Neural crest cell (in vitro differentiated cells): Measurements from ENCODE around the gene SHC1. TPM values are rescaled to one million over a fixed set of nuclear protein-coding genes. Genes with fewer than 3 reads are reported as not detected.
A peak's percentile ranks its signal among the peaks of the same experiment; 100 is the strongest.
"Not testable (repeated sequence)": the region's sequence is repeated elsewhere in the genome, so short reads cannot be mapped to it uniquely, and the experiment has no call there.

Experiments used
- DNase-seq: peaks from one replicate; pipeline ENCODE4 v3.0.0; 2021; ENCODE audit warnings: low read depth, mixed read lengths, low spot score
- H3K27ac Mint-ChIP-seq: one replicate; pipeline ENCODE4 v1.8.0; 2021; ENCODE audit warnings: mild to moderate bottlenecking, mixed read lengths; ENCODE audit not compliant: unreplicated experiment
- H3K27me3 Mint-ChIP-seq: 2 replicates; pipeline ENCODE4 v1.8.0; 2021; ENCODE audit warnings: low read depth, mild to moderate bottlenecking, mixed read lengths
- H3K36me3 Mint-ChIP-seq: 2 replicates; pipeline ENCODE4 v1.8.0; 2021; ENCODE audit warnings: low read depth, mild to moderate bottlenecking, mixed read lengths
- H3K4me1 Mint-ChIP-seq: 2 replicates; pipeline ENCODE4 v1.8.0; 2021; ENCODE audit warnings: mixed read lengths
- H3K4me3 Mint-ChIP-seq: one replicate; pipeline ENCODE4 v1.8.0; 2021; ENCODE audit warnings: mild to moderate bottlenecking, mixed read lengths
- H3K9me3 Mint-ChIP-seq: 2 replicates; pipeline ENCODE4 v1.8.0; 2021; ENCODE audit warnings: mixed read lengths
- CTCF ChIP-seq: fragments of 200-600 bp; sonication (generic); conservative IDR thresholded peaks from 2 replicates; pipeline ENCODE4 v1.5.0; 2021; ENCODE audit warnings: antibody characterized with exemption, mild to moderate bottlenecking
- total RNA-seq: library from RNA; stranded (reverse); gene quantifications from 2 replicates; pipeline ENCODE4 v1.2.1, GENCODE V29; 2021

SHC1 gene
- total RNA-seq, 1 donor from 2014 or later: 92.9 TPM

- Mint-ChIP-seq H3K27ac (no peak overlapping the region), H3K9me3 (no peaks in the 10 kb centered on the region)
These were observed 17.8 kb upstream of the SHC1 start for GRCh38 chr1:154988058-154988954.

GRCh38 chr1:154987326-154987725 is 16.8 kb upstream of the SHC1 start:
- H3K36me3 Mint-ChIP-seq: peaks cover 9% of the 10 kb centered on the region
- no peaks in the 10 kb centered on the region for H3K9me3 Mint-ChIP-seq
- peak overlapping the region; percentile 38 for H3K4me3 Mint-ChIP-seq
- DNase-seq: no peak
- peaks cover 14% of the 10 kb centered on the region for H3K4me1 Mint-ChIP-seq
- no peaks in the 10 kb centered on the region for H3K27me3 Mint-ChIP-seq
- H3K27ac Mint-ChIP-seq: no peak overlapping the region
- TF ChIP-seq CTCF: no peak

More at GRCh38 chr1:154988058-154988954, 17.8 kb upstream of the SHC1 start:
- peaks cover 7% of the 10 kb centered on the region for H3K36me3 Mint-ChIP-seq
- peak overlapping the region; percentile 64 for H3K4me3 Mint-ChIP-seq
- TF ChIP-seq CTCF: no peak
- no peak for DNase-seq
- no peaks in the 10 kb centered on the region for H3K27me3 Mint-ChIP-seq
- H3K4me1 Mint-ChIP-seq: peaks cover 18% of the 10 kb centered on the region

- peaks cover 14% of the 10 kb centered on the region for H3K4me1 Mint-ChIP-seq
- DNase-seq, H3K9me3 Mint-ChIP-seq, H3K36me3 Mint-ChIP-seq, H3K27ac Mint-ChIP-seq, H3K27me3 Mint-ChIP-seq: not testable (repeated sequence)
- peak overlapping the region; percentile 38 for H3K4me3 Mint-ChIP-seq
These were observed 16.2 kb upstream of the SHC1 start for GRCh38 chr1:154986736-154987135.

- TF ChIP-seq CTCF: no peak
- Mint-ChIP-seq H3K4me1 (peaks cover 11% of the 10 kb centered on the region), H3K4me3 (no peak overlapping the region), H3K36me3 (peaks cover 8% of the 10 kb centered on the region), H3K9me3 (no peaks in the 10 kb centered on the region), H3K27ac (no peak overlapping the region), H3K27me3 (no peaks in the 10 kb centered on the region)
- DNase-seq: no peak
These were observed 13.4 kb upstream of the SHC1 start for GRCh38 chr1:154983776-154984466.

- no peak within 1 kb of the TSS for H3K4me3 Mint-ChIP-seq
- no peaks in the 10 kb centered on the region for H3K27me3 Mint-ChIP-seq
- peaks cover 8% of the 10 kb centered on the region for H3K36me3 Mint-ChIP-seq
These were observed 12.5 kb upstream of the SHC1 start, which contains the start of gene FLAD1 for GRCh38 chr1:154982897-154983648. FLAD1 (plus strand) TSS chr1:154983344; CDS start chr1:154983695, 351 bp downstream.

More at GRCh38 chr1:154982897-154983648, 12.5 kb upstream of the SHC1 start, which contains the start of gene FLAD1:
- no peaks in the 10 kb centered on the region for H3K9me3 Mint-ChIP-seq
- TF ChIP-seq CTCF: no peak
- H3K4me1 Mint-ChIP-seq: peaks cover 9% of the 10 kb centered on the region
- DNase-seq: peak; percentile 89
- H3K27ac Mint-ChIP-seq: no peak within 1 kb of the TSS
